GM23338 (cell line): Measurements from ENCODE around the gene FLT1.

Experiments
- CREB1 ChIP-seq: fragments of 250-450 bp; sonication (Bioruptor Pico); IDR thresholded peaks from 2 replicates; pipeline ENCODE4 v1.5.0; 2020; ENCODE audit warnings: low read depth, mild to moderate bottlenecking, moderate library complexity
- EZH2 ChIP-seq: fragments of 200-600 bp; sonication (generic); IDR thresholded peaks from one replicate; pipeline ENCODE4 v1.8.0; 2017; ENCODE audit warnings: antibody characterized with exemption, mild to moderate bottlenecking, low read depth; ENCODE audit not compliant: unreplicated experiment
- EZH2phosphoT487 ChIP-seq: fragments of 200-600 bp; sonication (generic); IDR thresholded peaks from one replicate; pipeline ENCODE4 v1.8.1; 2018; ENCODE audit warnings: antibody characterized with exemption; ENCODE audit not compliant: unreplicated experiment
- JUNB ChIP-seq: IDR thresholded peaks from one replicate; pipeline ENCODE4 v1.6.1; 2016; ENCODE audit warnings: antibody characterized with exemption; ENCODE audit not compliant: unreplicated experiment
- POLR2AphosphoS5 ChIP-seq: IDR thresholded peaks from 2 replicates; pipeline ENCODE4 v1.6.1; 2016; ENCODE audit warnings: antibody characterized with exemption, low read depth
- STAT1 ChIP-seq: IDR thresholded peaks from one replicate; pipeline ENCODE4 v1.6.1; 2016; ENCODE audit warnings: antibody characterized with exemption; ENCODE audit not compliant: unreplicated experiment
- ZNF114 ChIP-seq: fragments of 250-450 bp; sonication (Bioruptor Pico); IDR thresholded peaks from 2 replicates; pipeline ENCODE4 v1.5.0; 2020; ENCODE audit warnings: mild to moderate bottlenecking, moderate library complexity
- ZNF331 ChIP-seq: fragments of 250-450 bp; sonication (Bioruptor Pico); IDR thresholded peaks from 2 replicates; pipeline ENCODE4 v1.5.0; 2020; ENCODE audit warnings: low read depth, mild to moderate bottlenecking, moderate library complexity
- TF ChIP-seq, protein P1 (sequence below), 2 experiments: fragments of 200-600 bp in 1 of 2; sonication (generic) in 1 of 2; conservative IDR thresholded peaks; 2 replicates each; pipeline versions ENCODE4 v1.5.1 to v1.6.1; 2016 to 2017; ENCODE audit warnings: antibody characterized with exemption in 2 of 2, low read depth in 2 of 2, mild to moderate bottlenecking in 2 of 2, moderate library complexity in 1 of 2
- TF ChIP-seq, protein P2 (sequence below): IDR thresholded peaks from one replicate; pipeline ENCODE4 v1.6.1; 2018; ENCODE audit warnings: antibody characterized with exemption; ENCODE audit not compliant: unreplicated experiment
- TF ChIP-seq, protein P3 (sequence below): fragments of 250-450 bp; sonication (Bioruptor Pico); IDR thresholded peaks from 2 replicates; pipeline ENCODE4 v1.5.0; 2020; ENCODE audit warnings: mild to moderate bottlenecking, moderate library complexity
- TF ChIP-seq, protein P4 (sequence below): IDR thresholded peaks from 2 replicates; pipeline ENCODE4 v1.6.1; 2016; ENCODE audit warnings: antibody characterized with exemption

DNA sequence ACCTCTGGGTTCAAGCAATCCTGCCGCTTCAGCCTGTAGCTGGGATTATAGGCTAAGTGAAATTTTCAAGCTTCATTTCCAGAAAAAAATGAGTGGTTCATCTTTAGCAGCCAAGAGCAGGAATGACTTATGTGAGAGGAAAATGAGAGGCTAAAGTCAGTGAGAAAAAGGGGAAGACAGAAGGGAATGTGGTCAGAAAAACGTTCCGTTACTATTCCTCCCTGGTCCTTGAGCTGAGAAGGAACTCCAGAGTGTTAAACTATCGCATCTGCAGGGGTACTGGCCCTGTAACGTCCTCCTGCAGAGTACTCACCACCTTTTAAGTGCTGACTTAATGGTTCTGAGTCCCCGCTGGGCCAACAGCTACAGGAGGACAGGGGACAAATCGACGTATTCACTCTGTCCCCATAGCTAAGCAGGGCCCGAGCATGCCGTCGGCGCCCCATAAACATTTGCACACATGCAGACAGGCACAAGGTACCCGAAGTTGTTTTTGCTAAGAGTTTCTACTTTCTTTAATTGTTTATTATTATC is 88.1 kb downstream of the FLT1 start:
- TF ChIP-seq, protein P1, sequence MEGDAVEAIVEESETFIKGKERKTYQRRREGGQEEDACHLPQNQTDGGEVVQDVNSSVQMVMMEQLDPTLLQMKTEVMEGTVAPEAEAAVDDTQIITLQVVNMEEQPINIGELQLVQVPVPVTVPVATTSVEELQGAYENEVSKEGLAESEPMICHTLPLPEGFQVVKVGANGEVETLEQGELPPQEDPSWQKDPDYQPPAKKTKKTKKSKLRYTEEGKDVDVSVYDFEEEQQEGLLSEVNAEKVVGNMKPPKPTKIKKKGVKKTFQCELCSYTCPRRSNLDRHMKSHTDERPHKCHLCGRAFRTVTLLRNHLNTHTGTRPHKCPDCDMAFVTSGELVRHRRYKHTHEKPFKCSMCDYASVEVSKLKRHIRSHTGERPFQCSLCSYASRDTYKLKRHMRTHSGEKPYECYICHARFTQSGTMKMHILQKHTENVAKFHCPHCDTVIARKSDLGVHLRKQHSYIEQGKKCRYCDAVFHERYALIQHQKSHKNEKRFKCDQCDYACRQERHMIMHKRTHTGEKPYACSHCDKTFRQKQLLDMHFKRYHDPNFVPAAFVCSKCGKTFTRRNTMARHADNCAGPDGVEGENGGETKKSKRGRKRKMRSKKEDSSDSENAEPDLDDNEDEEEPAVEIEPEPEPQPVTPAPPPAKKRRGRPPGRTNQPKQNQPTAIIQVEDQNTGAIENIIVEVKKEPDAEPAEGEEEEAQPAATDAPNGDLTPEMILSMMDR (conservative IDR thresholded peaks at IDR 0.05; ENCODE audit: low read depth in 2 of 2): no peak
- TF ChIP-seq EZH2 (no peak), CREB1 (CRISPR knock-in tag) (no peak), ZNF331 (CRISPR knock-in tag) (no peak), JUNB (no peak), POLR2AphosphoS5 (no peak), STAT1 (no peak), EZH2phosphoT487 (no peak), ZNF114 (CRISPR knock-in tag) (no peak)
- TF ChIP-seq, protein P2, sequence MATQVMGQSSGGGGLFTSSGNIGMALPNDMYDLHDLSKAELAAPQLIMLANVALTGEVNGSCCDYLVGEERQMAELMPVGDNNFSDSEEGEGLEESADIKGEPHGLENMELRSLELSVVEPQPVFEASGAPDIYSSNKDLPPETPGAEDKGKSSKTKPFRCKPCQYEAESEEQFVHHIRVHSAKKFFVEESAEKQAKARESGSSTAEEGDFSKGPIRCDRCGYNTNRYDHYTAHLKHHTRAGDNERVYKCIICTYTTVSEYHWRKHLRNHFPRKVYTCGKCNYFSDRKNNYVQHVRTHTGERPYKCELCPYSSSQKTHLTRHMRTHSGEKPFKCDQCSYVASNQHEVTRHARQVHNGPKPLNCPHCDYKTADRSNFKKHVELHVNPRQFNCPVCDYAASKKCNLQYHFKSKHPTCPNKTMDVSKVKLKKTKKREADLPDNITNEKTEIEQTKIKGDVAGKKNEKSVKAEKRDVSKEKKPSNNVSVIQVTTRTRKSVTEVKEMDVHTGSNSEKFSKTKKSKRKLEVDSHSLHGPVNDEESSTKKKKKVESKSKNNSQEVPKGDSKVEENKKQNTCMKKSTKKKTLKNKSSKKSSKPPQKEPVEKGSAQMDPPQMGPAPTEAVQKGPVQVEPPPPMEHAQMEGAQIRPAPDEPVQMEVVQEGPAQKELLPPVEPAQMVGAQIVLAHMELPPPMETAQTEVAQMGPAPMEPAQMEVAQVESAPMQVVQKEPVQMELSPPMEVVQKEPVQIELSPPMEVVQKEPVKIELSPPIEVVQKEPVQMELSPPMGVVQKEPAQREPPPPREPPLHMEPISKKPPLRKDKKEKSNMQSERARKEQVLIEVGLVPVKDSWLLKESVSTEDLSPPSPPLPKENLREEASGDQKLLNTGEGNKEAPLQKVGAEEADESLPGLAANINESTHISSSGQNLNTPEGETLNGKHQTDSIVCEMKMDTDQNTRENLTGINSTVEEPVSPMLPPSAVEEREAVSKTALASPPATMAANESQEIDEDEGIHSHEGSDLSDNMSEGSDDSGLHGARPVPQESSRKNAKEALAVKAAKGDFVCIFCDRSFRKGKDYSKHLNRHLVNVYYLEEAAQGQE: no peak
- TF ChIP-seq, protein P3, sequence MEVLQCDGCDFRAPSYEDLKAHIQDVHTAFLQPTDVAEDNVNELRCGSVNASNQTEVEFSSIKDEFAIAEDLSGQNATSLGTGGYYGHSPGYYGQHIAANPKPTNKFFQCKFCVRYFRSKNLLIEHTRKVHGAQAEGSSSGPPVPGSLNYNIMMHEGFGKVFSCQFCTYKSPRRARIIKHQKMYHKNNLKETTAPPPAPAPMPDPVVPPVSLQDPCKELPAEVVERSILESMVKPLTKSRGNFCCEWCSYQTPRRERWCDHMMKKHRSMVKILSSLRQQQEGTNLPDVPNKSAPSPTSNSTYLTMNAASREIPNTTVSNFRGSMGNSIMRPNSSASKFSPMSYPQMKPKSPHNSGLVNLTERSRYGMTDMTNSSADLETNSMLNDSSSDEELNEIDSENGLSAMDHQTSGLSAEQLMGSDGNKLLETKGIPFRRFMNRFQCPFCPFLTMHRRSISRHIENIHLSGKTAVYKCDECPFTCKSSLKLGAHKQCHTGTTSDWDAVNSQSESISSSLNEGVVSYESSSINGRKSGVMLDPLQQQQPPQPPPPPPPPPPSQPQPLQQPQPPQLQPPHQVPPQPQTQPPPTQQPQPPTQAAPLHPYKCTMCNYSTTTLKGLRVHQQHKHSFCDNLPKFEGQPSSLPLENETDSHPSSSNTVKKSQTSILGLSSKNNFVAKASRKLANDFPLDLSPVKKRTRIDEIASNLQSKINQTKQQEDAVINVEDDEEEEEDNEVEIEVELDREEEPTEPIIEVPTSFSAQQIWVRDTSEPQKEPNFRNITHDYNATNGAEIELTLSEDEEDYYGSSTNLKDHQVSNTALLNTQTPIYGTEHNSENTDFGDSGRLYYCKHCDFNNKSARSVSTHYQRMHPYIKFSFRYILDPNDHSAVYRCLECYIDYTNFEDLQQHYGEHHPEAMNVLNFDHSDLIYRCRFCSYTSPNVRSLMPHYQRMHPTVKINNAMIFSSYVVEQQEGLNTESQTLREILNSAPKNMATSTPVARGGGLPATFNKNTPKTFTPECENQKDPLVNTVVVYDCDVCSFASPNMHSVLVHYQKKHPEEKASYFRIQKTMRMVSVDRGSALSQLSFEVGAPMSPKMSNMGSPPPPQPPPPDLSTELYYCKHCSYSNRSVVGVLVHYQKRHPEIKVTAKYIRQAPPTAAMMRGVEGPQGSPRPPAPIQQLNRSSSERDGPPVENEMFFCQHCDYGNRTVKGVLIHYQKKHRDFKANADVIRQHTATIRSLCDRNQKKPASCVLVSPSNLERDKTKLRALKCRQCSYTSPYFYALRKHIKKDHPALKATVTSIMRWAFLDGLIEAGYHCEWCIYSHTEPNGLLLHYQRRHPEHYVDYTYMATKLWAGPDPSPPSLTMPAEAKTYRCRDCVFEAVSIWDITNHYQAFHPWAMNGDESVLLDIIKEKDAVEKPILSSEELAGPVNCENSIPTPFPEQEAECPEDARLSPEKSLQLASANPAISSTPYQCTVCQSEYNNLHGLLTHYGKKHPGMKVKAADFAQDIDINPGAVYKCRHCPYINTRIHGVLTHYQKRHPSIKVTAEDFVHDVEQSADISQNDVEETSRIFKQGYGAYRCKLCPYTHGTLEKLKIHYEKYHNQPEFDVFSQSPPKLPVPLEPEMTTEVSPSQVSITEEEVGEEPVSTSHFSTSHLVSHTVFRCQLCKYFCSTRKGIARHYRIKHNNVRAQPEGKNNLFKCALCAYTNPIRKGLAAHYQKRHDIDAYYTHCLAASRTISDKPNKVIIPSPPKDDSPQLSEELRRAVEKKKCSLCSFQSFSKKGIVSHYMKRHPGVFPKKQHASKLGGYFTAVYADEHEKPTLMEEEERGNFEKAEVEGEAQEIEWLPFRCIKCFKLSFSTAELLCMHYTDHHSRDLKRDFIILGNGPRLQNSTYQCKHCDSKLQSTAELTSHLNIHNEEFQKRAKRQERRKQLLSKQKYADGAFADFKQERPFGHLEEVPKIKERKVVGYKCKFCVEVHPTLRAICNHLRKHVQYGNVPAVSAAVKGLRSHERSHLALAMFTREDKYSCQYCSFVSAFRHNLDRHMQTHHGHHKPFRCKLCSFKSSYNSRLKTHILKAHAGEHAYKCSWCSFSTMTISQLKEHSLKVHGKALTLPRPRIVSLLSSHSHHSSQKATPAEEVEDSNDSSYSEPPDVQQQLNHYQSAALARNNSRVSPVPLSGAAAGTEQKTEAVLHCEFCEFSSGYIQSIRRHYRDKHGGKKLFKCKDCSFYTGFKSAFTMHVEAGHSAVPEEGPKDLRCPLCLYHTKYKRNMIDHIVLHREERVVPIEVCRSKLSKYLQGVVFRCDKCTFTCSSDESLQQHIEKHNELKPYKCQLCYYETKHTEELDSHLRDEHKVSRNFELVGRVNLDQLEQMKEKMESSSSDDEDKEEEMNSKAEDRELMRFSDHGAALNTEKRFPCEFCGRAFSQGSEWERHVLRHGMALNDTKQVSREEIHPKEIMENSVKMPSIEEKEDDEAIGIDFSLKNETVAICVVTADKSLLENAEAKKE (CRISPR knock-in tag): no peak
- TF ChIP-seq, protein P4, sequence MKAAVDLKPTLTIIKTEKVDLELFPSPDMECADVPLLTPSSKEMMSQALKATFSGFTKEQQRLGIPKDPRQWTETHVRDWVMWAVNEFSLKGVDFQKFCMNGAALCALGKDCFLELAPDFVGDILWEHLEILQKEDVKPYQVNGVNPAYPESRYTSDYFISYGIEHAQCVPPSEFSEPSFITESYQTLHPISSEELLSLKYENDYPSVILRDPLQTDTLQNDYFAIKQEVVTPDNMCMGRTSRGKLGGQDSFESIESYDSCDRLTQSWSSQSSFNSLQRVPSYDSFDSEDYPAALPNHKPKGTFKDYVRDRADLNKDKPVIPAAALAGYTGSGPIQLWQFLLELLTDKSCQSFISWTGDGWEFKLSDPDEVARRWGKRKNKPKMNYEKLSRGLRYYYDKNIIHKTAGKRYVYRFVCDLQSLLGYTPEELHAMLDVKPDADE: no peak
